Hematopoietic multipotent progenitor cell treated with erythropoietin and hydrocortisone succinate and interleukin-3 and kit ligand, for 6 days (in vitro differentiated cells): ENCODE measurements around the gene CHTF18.
"Not testable (repeated sequence)": the region's sequence is repeated elsewhere in the genome, so short reads cannot be mapped to it uniquely, and the experiment has no call there.

Experiments used
- DNase-seq: peaks from one replicate; pipeline ENCODE4 v3.0.0-alpha.2; 2015

Gene CHTF18

GRCh38 chr16:813916-814412 is 25.5 kb downstream of the CHTF18 start:
- no peak for DNase-seq

GRCh38 chr16:814974-815373 is 26.6 kb downstream of the CHTF18 start:
- no peak for DNase-seq

GRCh38 chr16:815861-816260 is 27.4 kb downstream of the CHTF18 start:
- no peak for DNase-seq

DNA sequence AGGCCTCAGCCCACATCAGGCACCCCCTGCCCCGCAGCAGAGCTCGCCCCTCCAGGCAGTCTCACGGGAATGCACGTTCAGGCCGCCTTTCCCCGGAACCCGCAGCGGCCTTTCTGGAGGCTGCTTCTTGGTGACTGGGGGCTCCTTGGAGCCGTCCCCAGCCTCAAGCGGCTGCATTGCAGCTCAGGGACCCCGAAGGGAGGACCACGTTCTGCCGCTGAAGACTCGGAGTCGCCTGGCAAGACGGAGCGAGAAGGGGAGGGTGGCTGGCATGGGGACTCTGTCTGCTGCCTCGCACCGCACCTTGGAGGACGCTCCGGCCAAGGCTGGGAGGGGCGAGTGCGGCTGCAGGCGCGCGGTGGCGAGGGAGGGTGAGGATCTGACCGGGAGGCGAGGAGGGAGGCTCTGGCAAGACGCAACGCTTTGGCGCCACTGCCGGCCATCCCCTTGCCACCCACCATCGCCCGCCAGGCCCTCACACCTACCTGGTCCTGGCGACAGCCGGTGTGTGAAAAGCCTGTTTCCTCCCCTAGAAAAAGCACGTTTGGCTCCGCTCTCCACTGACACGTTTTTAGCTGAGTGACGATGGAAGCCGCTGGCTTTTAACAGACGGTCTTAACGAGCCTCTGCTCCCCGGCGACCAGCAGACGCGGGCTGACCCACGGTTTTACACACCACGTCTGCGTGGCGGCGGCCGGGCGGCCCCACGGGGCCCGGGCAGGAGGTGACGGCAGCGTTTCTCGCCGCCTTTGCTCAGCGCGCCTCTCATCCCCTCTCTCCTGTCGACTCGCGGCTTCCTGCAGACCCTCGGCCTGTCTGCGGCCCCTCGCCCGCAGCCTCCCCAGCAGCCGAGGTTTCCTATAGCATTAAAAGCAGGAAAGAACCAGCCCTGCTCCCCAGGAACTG is 28.8 kb downstream of the CHTF18 start:
- DNase-seq: no peak

DNA sequence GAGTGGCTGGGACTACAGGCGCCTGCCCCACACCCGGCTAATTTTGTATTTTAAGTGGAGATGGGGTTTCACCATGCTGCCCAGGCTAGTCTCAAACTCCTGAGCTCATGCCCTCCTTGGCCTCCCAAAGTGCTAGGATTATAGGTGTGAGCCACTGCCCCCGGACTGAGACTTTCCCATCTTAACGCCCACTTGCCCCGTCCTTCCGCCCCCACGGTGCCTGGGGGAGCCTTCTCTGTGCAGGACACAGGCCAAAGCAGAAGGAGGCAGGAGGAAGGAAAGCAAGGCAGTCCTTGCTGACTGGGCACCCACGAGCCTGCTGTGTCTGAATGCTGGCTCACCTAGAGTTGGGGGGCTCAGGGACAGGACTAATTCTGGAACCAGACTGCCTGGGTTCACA is 29.7 kb downstream of the CHTF18 start:
- no peak for DNase-seq

DNA sequence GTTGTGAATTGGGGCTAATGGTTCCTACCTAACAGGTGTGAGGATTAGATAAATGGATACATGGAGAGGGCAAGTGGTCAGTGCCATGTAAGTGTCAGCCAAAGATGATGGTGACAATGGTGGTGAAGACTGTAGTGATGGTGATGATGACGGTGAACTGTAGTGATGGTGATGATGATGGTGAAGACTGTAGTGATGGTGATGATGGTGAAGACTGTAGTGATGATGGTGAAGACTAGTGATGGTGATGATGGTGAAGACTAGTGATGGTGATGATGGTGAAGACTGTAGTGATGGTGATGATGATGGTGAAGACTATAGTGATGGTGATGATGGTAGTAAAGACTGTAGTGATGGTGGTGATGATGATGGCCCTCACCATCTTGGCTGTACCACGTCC is 30.2 kb downstream of the CHTF18 start:
- no peak for DNase-seq

- no peak for DNase-seq
Observed at GRCh38 chr16:819336-820043, 31.1 kb downstream of the CHTF18 start.

DNA sequence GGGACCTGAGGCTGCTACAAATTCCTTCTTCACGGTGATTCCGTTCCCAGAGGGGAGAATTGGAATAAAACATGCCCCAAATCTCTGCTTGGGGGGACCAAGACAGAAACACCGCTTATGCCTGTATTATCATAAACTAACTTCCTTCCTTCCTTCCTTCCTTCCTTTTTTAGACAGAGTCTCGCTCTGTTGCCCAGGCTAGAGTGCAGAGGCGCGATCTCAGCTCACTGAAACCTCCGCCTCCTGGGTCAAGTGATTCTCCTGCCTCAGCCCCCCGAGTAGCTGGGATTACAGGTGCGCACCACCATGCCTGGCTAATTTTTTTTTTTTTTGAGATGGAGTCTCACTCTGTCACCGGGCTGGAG is 31.6 kb downstream of the CHTF18 start:
- not testable (repeated sequence) for DNase-seq

DNA sequence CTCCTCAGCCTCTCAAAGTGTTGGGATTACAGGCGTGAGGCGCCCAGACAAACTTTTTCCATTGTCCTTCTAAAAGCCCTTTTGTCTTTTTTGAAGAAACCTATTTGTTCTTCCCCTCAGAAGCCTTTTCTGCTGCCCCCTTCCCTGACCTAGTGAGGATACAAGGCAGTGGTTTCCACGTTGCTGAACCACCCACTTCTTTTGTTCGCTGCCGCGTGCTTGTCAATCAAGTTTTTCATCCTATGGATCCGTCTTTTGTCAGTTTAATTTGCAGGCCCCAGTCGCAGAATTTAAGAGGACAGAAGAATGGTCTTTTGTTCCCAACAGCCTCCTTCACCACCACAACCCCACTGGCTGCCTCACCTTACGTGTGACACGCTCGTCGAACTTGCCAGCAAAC is 32.3 kb downstream of the CHTF18 start:
- DNase-seq: no peak

DNA sequence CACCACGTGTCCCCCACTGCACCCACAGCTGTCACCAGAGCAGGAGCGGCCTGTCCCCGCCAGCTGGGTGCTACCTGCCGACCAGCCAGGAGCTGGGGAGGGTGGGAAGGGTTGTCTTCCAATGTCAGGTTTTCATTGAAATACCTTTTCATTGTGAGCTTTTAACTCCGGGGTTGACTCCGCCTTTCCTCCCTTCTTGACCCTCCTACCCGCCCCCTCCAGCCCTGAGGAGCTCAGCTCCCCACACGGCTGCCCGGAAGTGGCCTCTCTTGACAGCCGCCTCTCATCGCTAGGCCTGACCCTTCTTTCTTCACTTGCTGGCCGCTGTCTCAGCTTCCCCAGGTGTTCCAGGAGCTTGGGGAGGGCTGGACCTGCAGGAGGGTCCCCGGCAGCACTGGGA is 33.3 kb downstream of the CHTF18 start:
- DNase-seq: no peak

DNA sequence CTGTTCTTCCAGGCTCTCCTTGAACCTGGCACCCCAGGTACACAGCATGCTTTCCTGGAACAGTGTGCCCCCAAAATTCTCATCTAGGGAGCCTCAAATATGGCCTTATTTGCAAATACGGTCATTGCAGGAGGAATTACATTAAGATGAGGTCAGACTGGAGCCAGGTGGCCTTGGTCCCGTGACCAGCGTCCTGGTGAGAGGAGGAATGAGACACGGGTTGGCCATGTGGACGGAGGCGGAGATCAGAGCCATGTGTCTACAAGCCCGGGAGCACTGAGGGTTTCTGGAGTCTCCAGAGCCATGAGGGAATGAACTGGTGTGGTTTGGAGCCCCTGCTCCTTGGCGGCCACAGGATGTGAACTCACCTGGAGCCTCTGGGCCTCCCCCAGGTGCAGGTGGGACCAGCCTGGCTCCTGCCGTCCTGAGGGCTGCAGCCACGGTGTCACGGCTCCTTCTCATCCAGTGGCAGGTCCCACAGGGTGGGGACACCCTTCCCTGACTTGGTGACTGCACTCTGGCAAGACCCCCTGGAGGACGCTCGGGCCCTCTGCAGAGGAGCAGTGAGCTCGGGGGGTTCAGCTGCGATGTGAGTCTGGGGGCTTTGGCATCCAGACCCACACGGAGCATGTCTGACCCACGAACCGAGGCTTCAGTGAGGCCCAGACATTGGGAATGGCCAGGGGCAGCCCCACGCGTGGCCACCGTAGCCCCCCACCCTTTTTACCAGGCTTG is 33.9 kb downstream of the CHTF18 start:
- no peak for DNase-seq

DNA sequence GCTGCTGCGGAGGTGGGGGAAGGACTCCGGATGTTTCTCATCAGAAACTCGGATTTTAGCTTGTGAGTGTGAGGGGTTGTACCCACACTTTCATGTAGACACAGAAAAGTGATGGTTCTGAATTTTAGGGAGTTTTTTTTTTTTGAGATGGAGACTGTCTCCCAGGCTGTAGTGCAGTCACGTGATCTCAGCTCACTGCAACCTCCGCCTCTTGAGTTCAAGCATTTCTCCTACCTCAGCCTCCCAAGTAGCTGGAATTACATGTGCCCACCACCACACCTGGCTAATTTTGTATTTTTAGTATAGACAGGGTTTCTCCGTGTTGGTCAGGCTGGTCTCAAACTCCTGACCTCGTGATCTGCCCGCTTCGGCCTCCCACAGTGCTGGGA is 34.5 kb downstream of the CHTF18 start:
- no peak for DNase-seq

DNA sequence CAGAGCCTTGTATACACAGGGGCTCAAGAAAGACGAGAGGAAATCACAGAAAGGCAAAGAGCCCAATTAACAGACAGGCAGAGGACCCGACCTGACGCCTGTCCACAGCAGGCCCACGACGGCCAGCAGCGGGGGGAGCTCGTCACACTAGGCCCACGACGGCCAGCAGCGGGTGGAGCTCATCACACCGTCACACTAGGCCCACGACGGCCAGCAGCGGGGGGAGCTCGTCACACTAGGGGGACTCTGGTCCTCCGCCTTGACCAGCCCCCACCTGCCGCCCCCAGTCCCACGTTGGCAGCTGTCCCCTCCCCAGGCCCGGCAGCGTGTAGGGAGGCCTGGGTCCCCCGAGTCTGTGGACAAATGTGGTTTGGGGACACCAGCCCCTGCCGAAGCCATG is 35.8 kb downstream of the CHTF18 start:
- DNase-seq: no peak

- DNase-seq: no peak
Observed at GRCh38 chr16:824601-825000, 36.2 kb downstream of the CHTF18 start.

GRCh38 chr16:825341-826061 is 37.1 kb downstream of the CHTF18 start:
- DNase-seq: no peak

- no peak for DNase-seq
Observed at GRCh38 chr16:827513-827912, 39.1 kb downstream of the CHTF18 start.

DNA sequence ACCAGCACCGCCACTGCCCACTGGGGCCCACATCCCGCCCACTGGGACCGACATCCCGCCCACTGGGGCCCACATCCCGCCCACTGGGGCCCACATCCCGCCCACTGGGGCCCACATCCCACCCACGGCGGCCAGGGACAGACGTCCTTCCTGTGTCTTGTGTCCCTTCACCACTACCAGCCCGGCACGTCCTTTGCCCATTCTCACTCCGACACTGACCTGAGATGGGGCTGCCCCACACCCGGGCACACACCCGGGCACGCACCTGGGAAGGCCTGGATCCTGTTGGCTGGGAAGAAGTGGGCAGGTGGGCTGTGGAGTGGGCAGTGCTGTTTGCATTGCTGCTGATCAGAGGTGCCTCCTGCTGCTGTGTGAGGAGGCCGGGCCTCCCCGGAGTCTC is 40.5 kb downstream of the CHTF18 start:
- DNase-seq: no peak

- DNase-seq: no peak
Observed at GRCh38 chr16:830107-830870, 41.9 kb downstream of the CHTF18 start.

DNA sequence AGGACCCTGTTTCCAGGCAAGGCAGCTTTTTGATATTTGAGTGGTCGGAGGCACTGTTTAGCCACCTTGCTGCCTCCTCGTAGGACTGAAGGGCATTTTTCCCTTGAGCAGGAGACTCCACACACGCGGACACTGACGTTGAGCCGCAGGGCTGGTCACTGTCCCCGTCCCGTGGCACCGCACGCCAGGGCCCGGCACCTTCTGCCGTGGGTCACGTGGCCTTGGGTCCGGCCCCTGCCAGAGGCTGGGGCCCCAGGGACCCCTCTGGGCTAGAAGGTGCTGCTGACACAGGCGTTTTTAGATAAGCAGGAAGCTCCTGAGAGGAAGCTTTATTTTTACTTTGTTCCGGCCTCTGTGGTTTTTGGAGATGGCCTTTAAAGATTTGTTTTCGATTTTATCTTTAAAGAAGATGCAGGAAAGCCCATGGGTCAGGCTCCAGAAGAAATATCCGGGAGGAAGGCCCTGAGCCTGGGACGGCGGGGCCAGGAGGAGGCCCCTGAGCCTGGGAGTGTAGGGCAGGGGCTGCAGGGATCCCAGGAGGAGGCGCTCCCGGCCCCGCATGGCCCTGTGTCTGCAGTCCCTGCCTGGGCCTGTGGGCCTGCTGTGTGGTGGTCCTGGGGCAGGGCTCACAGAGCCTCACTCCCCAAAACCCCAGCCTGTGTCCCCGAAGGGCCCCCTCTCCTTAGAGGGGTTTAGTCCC is 42.6 kb downstream of the CHTF18 start:
- DNase-seq: no peak

DNA sequence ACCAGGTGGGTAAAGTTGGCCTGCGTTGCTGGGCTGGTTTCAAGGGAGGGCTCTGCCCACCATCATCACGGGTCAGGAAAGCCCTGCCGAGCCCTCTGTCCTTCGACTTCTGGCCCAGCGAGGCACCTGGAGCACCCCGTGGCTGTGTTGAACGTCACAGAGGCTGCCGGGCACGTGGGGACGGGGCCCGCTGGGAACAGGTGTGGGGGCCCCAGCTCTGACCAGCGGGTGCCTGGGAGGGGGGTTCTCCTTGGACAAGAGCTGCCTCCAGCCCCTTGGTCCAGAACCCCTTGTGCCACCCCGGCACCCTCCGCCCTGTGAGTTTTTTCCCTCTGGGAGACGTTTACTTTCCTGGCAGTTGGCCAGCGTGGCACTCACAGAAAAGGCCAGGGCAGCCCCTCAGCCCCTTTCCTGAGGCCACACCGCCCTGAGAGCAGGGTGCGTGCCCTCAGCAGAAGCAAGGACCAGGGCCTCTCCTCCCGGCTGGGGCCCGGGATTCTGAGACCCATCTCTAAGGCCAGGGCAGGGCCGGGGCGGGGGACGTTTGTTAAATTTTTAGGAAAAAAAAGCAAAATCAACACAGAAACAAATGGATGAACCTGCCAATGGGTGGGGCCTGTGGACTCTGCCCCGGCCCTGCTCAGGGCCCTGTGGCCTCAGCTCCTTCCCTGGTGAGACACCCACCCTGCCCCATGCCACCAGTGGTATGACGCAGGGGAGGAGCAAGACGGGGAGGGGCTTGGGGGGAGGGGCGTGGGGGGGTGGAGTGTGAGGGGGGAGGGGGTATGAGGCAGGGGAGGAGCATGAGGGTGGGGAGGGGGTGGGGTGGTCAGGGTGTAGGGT is 43.4 kb downstream of the CHTF18 start:
- no peak for DNase-seq
